Gastrocnemius medialis (tissue), 4 donors: ENCODE measurements around the gene MYL1. TPM values are rescaled to one million over a fixed set of nuclear protein-coding genes. Genes with fewer than 3 reads are reported as not detected.

Source experiments
- ATAC-seq, 2 donors: fragments of 150-250 bp; one replicate each; pipeline ENCODE4 v1.9.1; 2016
- DNase-seq, 2 donors: peaks; one replicate each; pipeline ENCODE4 v3.0.0-alpha.2; 2019
- H3K27ac ChIP-seq, 4 donors: fragments of 200-600 bp; sonication (generic); 1 replicate in 1 of 4; 2 replicates in 3 of 4; pipeline ENCODE4 v1.5.1; 2016 to 2018; ENCODE audit warnings: mild to moderate bottlenecking in 2 of 4, moderate library complexity in 1 of 4
- H3K27me3 ChIP-seq, 3 donors: fragments of 200-600 bp; sonication (generic) in 2 of 3; 1 replicate in 1 of 3; 2 replicates in 2 of 3; pipeline versions ENCODE4 v1.5.1 to v1.6.0; 2016 to 2019; ENCODE audit warnings: mild to moderate bottlenecking in 1 of 3, moderate library complexity in 1 of 3
- H3K36me3 ChIP-seq, 2 donors: fragments of 200-600 bp; sonication (generic) in 1 of 2; one replicate each; pipeline ENCODE4 v1.5.1; 2017 to 2018
- H3K4me1 ChIP-seq, 2 donors: fragments of 200-600 bp; sonication (generic) in 1 of 2; one replicate each; pipeline ENCODE4 v1.5.1; 2016 to 2017; ENCODE audit warnings: mild to moderate bottlenecking in 2 of 2
- H3K4me3 ChIP-seq, 4 donors: fragments of 200-600 bp; sonication (generic) in 3 of 4; 1 replicate in 1 of 4; 2 replicates in 3 of 4; pipeline ENCODE4 v1.5.1; 2016 to 2019; ENCODE audit warnings: mild to moderate bottlenecking in 2 of 4
- H3K9me3 ChIP-seq, 3 donors: fragments of 200-600 bp; sonication (generic) in 2 of 3; 1 replicate in 1 of 3; 2 replicates in 2 of 3; pipeline ENCODE4 v1.5.1; 2016 to 2019
- POLR2A ChIP-seq, 2 donors: fragments of 450-650 bp; IDR thresholded peaks; one replicate each; pipeline ENCODE4 v1.6.1; 2017; ENCODE audit warnings: antibody characterized with exemption in 2 of 2, mild to moderate bottlenecking in 2 of 2, moderate library complexity in 2 of 2
- in situ Hi-C, 4 donors: fragments of 200-750 bp; cut with MboI; loops; one replicate each; pipeline versions ENCODE4 v1.15.0 to v1.8.0; 2017; ENCODE audit warnings: low sequenced_read_pairs in 4 of 4
- intact Hi-C: fragments of 100-400 bp; cut with DNase I; formaldehyde crosslinking; loops from one replicate; pipeline ENCODE4 v1.15.1; 2023; ENCODE audit warnings: low total_unique reads
- total RNA-seq, 4 donors: library from RNA; depleted of rRNA; stranded (reverse); fragments of >200 nt; gene quantifications; one replicate each; pipeline versions ENCODE4 v1.1.0 to v1.2.3, GENCODE V29; 2016
- TF ChIP-seq, protein P1 (sequence below), 5 experiments: fragments of 450-650 bp in 3 of 5; fragments of 200-600 bp in 2 of 5; sonication (generic) in 2 of 5; IDR thresholded peaks in 4 of 5; conservative IDR thresholded peaks in 1 of 5; 1 replicate in 4 of 5; 2 replicates in 1 of 5; pipeline ENCODE4 v1.5.1; 2016 to 2019; ENCODE audit warnings: antibody characterized with exemption in 5 of 5, mild to moderate bottlenecking in 3 of 5, moderate library complexity in 3 of 5

MYL1 gene
- total RNA-seq, 4 donors from 2014 or later = 1,242 to 7,433 (median 2,317) TPM

GRCh38 chr2:210318891-210319290 is 3.9 kb upstream of the MYL1 start:
- Histone ChIP-seq H3K27me3 (no peaks in the 10 kb centered on the region), H3K27ac (peak overlapping the region; percentile 22 to 85 (median 80))
- intact Hi-C loops = no loop called here

DNA sequence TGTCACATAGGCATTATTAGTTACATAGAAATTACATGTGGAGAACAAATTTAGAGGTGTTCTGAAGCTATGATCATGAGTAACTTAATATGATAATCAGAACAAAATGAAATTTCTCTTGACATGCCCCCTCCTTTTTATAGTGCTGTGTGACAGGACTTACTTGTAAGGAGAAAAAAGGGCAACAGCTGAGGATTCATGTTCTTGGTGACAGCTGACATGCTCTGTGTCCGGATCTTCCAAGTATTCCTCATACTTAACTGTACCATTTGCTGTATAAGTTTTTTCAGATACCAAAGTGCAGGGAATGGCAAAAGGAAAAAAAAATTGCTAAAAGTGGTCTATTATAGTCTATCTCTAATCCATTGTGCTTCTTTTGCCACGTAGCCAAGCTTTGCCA is 3.5 kb upstream of the MYL1 start:
- Histone ChIP-seq H3K9me3 (no peaks in the 10 kb centered on the region), H3K36me3 (no peaks in the 10 kb centered on the region), H3K4me1 (peaks cover 24 to 39% of the 10 kb centered on the region in 2 donors), H3K27ac (peak overlapping the region; percentile 22 to 85 (median 80)), H3K27me3 (no peaks in the 10 kb centered on the region), H3K4me3 (no peak overlapping the region)
- peak in 1 of 2 donors; percentile 49 for ATAC-seq
- TF ChIP-seq POLR2A (IDR thresholded peaks at IDR 0.05) = no peak
- TF ChIP-seq, protein P1, sequence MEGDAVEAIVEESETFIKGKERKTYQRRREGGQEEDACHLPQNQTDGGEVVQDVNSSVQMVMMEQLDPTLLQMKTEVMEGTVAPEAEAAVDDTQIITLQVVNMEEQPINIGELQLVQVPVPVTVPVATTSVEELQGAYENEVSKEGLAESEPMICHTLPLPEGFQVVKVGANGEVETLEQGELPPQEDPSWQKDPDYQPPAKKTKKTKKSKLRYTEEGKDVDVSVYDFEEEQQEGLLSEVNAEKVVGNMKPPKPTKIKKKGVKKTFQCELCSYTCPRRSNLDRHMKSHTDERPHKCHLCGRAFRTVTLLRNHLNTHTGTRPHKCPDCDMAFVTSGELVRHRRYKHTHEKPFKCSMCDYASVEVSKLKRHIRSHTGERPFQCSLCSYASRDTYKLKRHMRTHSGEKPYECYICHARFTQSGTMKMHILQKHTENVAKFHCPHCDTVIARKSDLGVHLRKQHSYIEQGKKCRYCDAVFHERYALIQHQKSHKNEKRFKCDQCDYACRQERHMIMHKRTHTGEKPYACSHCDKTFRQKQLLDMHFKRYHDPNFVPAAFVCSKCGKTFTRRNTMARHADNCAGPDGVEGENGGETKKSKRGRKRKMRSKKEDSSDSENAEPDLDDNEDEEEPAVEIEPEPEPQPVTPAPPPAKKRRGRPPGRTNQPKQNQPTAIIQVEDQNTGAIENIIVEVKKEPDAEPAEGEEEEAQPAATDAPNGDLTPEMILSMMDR (IDR thresholded peaks at IDR 0.05 in 4 of 5, conservative IDR thresholded peaks at IDR 0.05 in 1 of 5) = no peak
- no peak for DNase-seq
- intact Hi-C loops (no loop called here), in situ Hi-C loops (no loop called here)

More at GRCh38 chr2:210318891-210319290, 3.9 kb upstream of the MYL1 start:
- TF ChIP-seq, protein P1 (IDR thresholded peaks at IDR 0.05 in 4 of 5, conservative IDR thresholded peaks at IDR 0.05 in 1 of 5) = no peak
- TF ChIP-seq POLR2A (IDR thresholded peaks at IDR 0.05) = no peak
- DNase-seq (no peak), ATAC-seq (no peak)
- Histone ChIP-seq H3K4me1 (peaks cover 24 to 39% of the 10 kb centered on the region in 2 donors), H3K36me3 (no peaks in the 10 kb centered on the region), H3K9me3 (no peaks in the 10 kb centered on the region), H3K4me3 (no peak overlapping the region)
- in situ Hi-C loops = no loop called here

GRCh38 chr2:210310550-210310949 is 4.4 kb downstream of the MYL1 start:
- intact Hi-C loops (loop anchor here (5.0 kb wide), 1 partner anchor 138 kb away; the partner anchor contains the start of gene KANSL1L), in situ Hi-C loops (no loop called here)
- H3K4me3 ChIP-seq = peak overlapping the region; percentile 9 to 31 (median 26)
- no peak for TF ChIP-seq POLR2A (IDR thresholded peaks at IDR 0.05)
- TF ChIP-seq, protein P1 (IDR thresholded peaks at IDR 0.05 in 4 of 5, conservative IDR thresholded peaks at IDR 0.05 in 1 of 5) = no peak
- H3K36me3 ChIP-seq = no peaks in the 10 kb centered on the region
- peaks cover 23 to 33% of the 10 kb centered on the region in 2 donors for H3K4me1 ChIP-seq
- DNase-seq = no peak
- no peaks in the 10 kb centered on the region for H3K27me3 ChIP-seq
- peak overlapping the region; percentile 75 to 86 (median 84) for H3K27ac ChIP-seq
- ATAC-seq = peak; percentile 37 to 60
- H3K9me3 ChIP-seq = no peaks in the 10 kb centered on the region

DNA sequence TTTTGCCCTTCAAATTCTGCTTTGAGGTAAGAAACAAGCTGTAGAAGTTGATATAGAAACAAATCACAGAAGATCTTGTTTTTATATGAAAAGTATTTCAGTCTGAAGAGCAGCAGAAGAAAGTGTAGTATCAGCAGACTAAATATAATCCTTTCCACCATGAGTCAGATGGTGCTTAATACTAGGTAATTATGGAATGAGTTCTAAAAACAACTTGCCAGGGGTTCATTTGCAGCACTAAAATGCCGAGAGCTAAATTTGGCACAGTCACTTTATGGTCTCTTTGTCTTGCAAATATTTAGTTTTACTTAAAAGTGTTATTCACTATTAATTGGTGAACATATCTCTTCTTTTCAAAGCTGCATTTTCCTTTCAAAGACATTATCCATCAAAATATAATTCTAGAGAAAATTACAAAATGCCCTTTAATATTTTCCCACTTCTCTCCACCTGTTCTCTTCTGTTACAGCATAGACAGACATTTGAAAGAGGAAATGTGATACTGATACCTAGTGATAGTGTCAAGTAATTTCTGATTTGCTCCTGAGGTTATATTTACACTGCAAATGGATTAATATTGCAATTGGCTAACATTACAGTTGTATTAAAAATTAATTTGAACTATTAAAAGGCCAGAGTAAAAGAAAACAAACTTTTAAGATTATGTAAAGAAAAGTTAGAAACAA is 5.3 kb downstream of the MYL1 start:
- Histone ChIP-seq H3K27ac (peak overlapping the region; percentile 75 to 86 (median 84)), H3K4me3 (peak overlapping the region; percentile 9 to 30 (median 24)), H3K4me1 (peaks cover 23 to 33% of the 10 kb centered on the region in 2 donors), H3K9me3 (no peaks in the 10 kb centered on the region), H3K27me3 (no peaks in the 10 kb centered on the region), H3K36me3 (no peaks in the 10 kb centered on the region)
- intact Hi-C loops (loop anchor here (5.0 kb wide), 1 partner anchor 137 kb away; the partner anchor contains the start of gene KANSL1L), in situ Hi-C loops (no loop called here)
- TF ChIP-seq, protein P1 (IDR thresholded peaks at IDR 0.05 in 4 of 5, conservative IDR thresholded peaks at IDR 0.05 in 1 of 5) = no peak
- no peak for TF ChIP-seq POLR2A (IDR thresholded peaks at IDR 0.05)
- DNase-seq = no peak
- peak; percentile 79 to 87 for ATAC-seq
